K562 (cell line): ENCODE results near the gene PRKAG2. TPM values are rescaled to one million over a fixed set of nuclear protein-coding genes. Genes with fewer than 3 reads are reported as not detected.

Experiments
- ATAC-seq: fragments of 200-7000 bp; cut with Tn5 transposase; 3 replicates; pipeline ENCODE4 v1.9.1; 2020; ENCODE audit warnings: moderate library complexity
- BruUV-seq: library from RNA; stranded (reverse); fragments of 400-500 nt; replicated peaks from 2 replicates; lab custom pipeline; 2021; lab: Mats Ljungman, UMichigan
- CTCF ChIA-PET: fragments of 300-600 bp; formaldehyde crosslinking; extraction: SDS; loops from one replicate; lab custom pipeline; 2021; ENCODE audit warnings: low intra/inter-chr PET ratio; lab: Yijun Ruan, JAX
- POLR2A ChIA-PET: fragments of 300-600, 350-650 bp; sonication (Branson Sonifier 250); formaldehyde crosslinking; extraction: SDS; loops from one replicate; lab custom pipeline; 2021; ENCODE audit warnings: antibody characterized with exemption, inconsistent platforms; lab: Yijun Ruan, JAX
- DNase-seq, 4 experiments: peaks; one replicate each; pipeline versions ENCODE4 v3.0.0 to v3.0.0-alpha.2; 2011 to 2018; ENCODE audit warnings: low spot score in 3 of 4, mixed read lengths in 3 of 4; ENCODE audit errors: extremely low read depth in 1 of 4
- FAIRE-seq: peaks from 2 replicates; lab custom pipeline; 2011; peaks lifted over from hg19 to GRCh38; lab: Jason Lieb, UNC
- H2AFZ ChIP-seq: 2 replicates; pipeline ENCODE4 v1.6.0; 2011; ENCODE audit warnings: low read depth, low read length, control low read depth, inconsistent platforms
- H3K27ac ChIP-seq: fragments of 200-600 bp; 3 replicates; pipeline ENCODE4 v1.8.0; 2011; ENCODE audit warnings: low read depth, mild to moderate bottlenecking, control low read depth, inconsistent platforms, low read length, moderate library complexity, mixed read lengths; ENCODE audit errors: extremely low read depth
- H3K27me3 ChIP-seq, 2 experiments: fragments of 300-600 bp in 1 of 2; 2 replicates in 1 of 2; 3 replicates in 1 of 2; pipeline versions ENCODE4 v1.6.0 to v1.8.0; 2011; ENCODE audit warnings: inconsistent platforms in 2 of 2, low read length in 2 of 2, mild to moderate bottlenecking in 1 of 2, mixed read lengths in 1 of 2, moderate library complexity in 1 of 2; ENCODE audit not compliant: control insufficient read depth in 2 of 2, insufficient read depth in 2 of 2
- H3K36me3 ChIP-seq: fragments of 300-600 bp; 3 replicates; pipeline ENCODE4 v1.8.0; 2011; ENCODE audit warnings: mild to moderate bottlenecking, low read length, inconsistent platforms; ENCODE audit not compliant: control insufficient read depth, insufficient read depth
- H3K4me1 ChIP-seq, 2 experiments: fragments of 200-600 bp in 1 of 2; replicated peaks in 1 of 2; 2 replicates in 1 of 2; 3 replicates in 1 of 2; pipeline versions ENCODE4 v1.5.1 to v1.8.0; 2011; ENCODE audit warnings: inconsistent platforms in 2 of 2, low read length in 2 of 2, mild to moderate bottlenecking in 1 of 2, mixed read lengths in 1 of 2, moderate library complexity in 1 of 2; ENCODE audit not compliant: control insufficient read depth in 2 of 2, insufficient read depth in 2 of 2
- H3K4me2 ChIP-seq: 2 replicates; pipeline ENCODE4 v1.6.1; 2011; ENCODE audit warnings: low read length, control low read depth, inconsistent platforms, mixed read lengths; ENCODE audit not compliant: insufficient read depth
- H3K4me3 ChIP-seq: fragments of 200-600 bp; sonication (generic), shearing (Covaris generic); 2 replicates; pipeline ENCODE4 v1.5.1; 2016; ENCODE audit warnings: control low read depth, inconsistent platforms
- H3K79me2 ChIP-seq: fragments of 200-600 bp; 3 replicates; pipeline ENCODE4 v1.8.0; 2011; ENCODE audit warnings: low read length, inconsistent platforms; ENCODE audit not compliant: control insufficient read depth, insufficient read depth
- H3K9ac ChIP-seq, 2 experiments: 2 replicates each; pipeline versions ENCODE4 v1.6.0 to v1.6.1; 2011; ENCODE audit warnings: low read depth in 2 of 2, low read length in 2 of 2, control low read depth in 1 of 2, inconsistent platforms in 1 of 2, mild to moderate bottlenecking in 1 of 2, mixed read lengths in 1 of 2; ENCODE audit not compliant: insufficient read depth in 1 of 2
- H3K9me1 ChIP-seq: one replicate; pipeline ENCODE4 v1.6.0; 2011; ENCODE audit warnings: inconsistent platforms, mild to moderate bottlenecking, low read length, moderate library complexity; ENCODE audit not compliant: control insufficient read depth, insufficient read depth
- H3K9me3 ChIP-seq: replicated peaks from 2 replicates; pipeline ENCODE4 v1.5.1; 2011; ENCODE audit warnings: low read depth, low read length, inconsistent platforms; ENCODE audit not compliant: control insufficient read depth, insufficient read depth
- H4K20me1 ChIP-seq: replicated peaks from 2 replicates; pipeline ENCODE4 v1.6.1; 2011; ENCODE audit warnings: low read length, inconsistent platforms, mixed read lengths; ENCODE audit not compliant: control insufficient read depth, insufficient read depth
- BDP1 ChIP-seq: IDR thresholded peaks from 3 replicates; pipeline ENCODE4 v1.6.1; 2011; ENCODE audit not compliant: insufficient read length, insufficient read depth
- CHD2 ChIP-seq: IDR thresholded peaks from 2 replicates; pipeline ENCODE4 v1.6.1; 2011; ENCODE audit warnings: low read depth, low read length
- ELF2 ChIP-seq: fragments of 250-450 bp; sonication (Bioruptor Pico); IDR thresholded peaks from 2 replicates; pipeline ENCODE4 v1.5.0; 2021; ENCODE audit warnings: mild to moderate bottlenecking
- ID3 ChIP-seq, 2 experiments: fragments of 250-450 bp in 1 of 2; fragments of 450-650 bp in 1 of 2; sonication (Bioruptor Pico) in 1 of 2; IDR thresholded peaks; 2 replicates each; pipeline versions ENCODE4 v1.6.1 to v1.8.0; 2016 to 2021; ENCODE audit warnings: mild to moderate bottlenecking in 2 of 2, moderate library complexity in 2 of 2, missing compliant biosample characterization in 1 of 2, missing genetic modification characterization in 1 of 2
- LCOR ChIP-seq: sonication (generic); formaldehyde crosslinking; IDR thresholded peaks from 2 replicates; pipeline ENCODE4 v1.8.0; 2022; ENCODE audit warnings: mild to moderate bottlenecking, missing genetic modification reagents
- PHF8 ChIP-seq: fragments of 200-600 bp; sonication (generic); IDR thresholded peaks from 2 replicates; pipeline ENCODE4 v1.6.1; 2012; ENCODE audit warnings: mixed run types, mild to moderate bottlenecking, inconsistent platforms, low read length, moderate library complexity, borderline replicate concordance
- SRSF7 ChIP-seq: fragments of 200-400 bp; formaldehyde crosslinking; optimal IDR thresholded peaks from 2 replicates; pipeline ENCODE3; 2017; ENCODE audit warnings: mild to moderate bottlenecking, low read depth, low read length
- U2AF2 ChIP-seq: fragments of 200-400 bp; formaldehyde crosslinking; optimal IDR thresholded peaks from 2 replicates; pipeline ENCODE3; 2017; ENCODE audit warnings: low read depth, mild to moderate bottlenecking, low read length
- ZC3H4 ChIP-seq: sonication (generic); formaldehyde crosslinking; IDR thresholded peaks from 2 replicates; pipeline ENCODE4 v1.9.0; 2021; ENCODE audit warnings: missing genetic modification reagents, borderline replicate concordance
- ZNF3 ChIP-seq: fragments of 250-450 bp; sonication (Bioruptor Pico); IDR thresholded peaks from 2 replicates; pipeline ENCODE4 v1.5.0; 2021; ENCODE audit warnings: mild to moderate bottlenecking, moderate library complexity
- ZNF639 ChIP-seq, 2 experiments: fragments of 200-800 bp in 1 of 2; sonication (Bioruptor generic) in 1 of 2; sonication (generic) in 1 of 2; formaldehyde crosslinking in 1 of 2; IDR thresholded peaks in 1 of 2; conservative IDR thresholded peaks in 1 of 2; 2 replicates each; pipeline versions ENCODE4 v1.5.0 to v1.6.1; 2016 to 2020; ENCODE audit warnings: missing compliant biosample characterization in 1 of 2, missing genetic modification characterization in 1 of 2, missing genetic modification reagents in 1 of 2
- ZNF644 ChIP-seq: fragments of 200-800 bp; sonication (Bioruptor generic); IDR thresholded peaks from 2 replicates; pipeline ENCODE4 v1.6.1; 2016; ENCODE audit warnings: low read depth, missing genetic modification characterization, missing compliant biosample characterization
- WGBS: fragments of 100-300 bp; shearing (Covaris generic); methylation state at CpG from one replicate; pipeline ENCODE4 v1.1.6; 2016; ENCODE audit warnings: low coverage, mixed read lengths; ENCODE audit not compliant: insufficient coverage; ENCODE audit errors: missing lambda C conversion rate; 5-methylcytosine and 5-hydroxymethylcytosine counted together
- in situ Hi-C: fragments of 300-500 bp; cut with MboI; formaldehyde crosslinking; loops from 4 replicates; pipeline ENCODE4 v1.15.0; 2018; ENCODE audit warnings: inconsistent platforms, mixed read lengths
- intact Hi-C: fragments of 100-400 bp; cut with micrococcal nuclease; formaldehyde crosslinking; loops from 2 replicates; pipeline ENCODE4 v1.14.2; 2022
- polyA plus RNA-seq, 8 experiments: library from polyadenylated mRNA; depleted of rRNA in 4 of 8; stranded (reverse) in 5 of 8; unstranded in 3 of 8; fragments of >200 nt; fragmentation: Nextera tagmentation in 2 of 8; fragmentation: Illumina TruSeq in 1 of 8; extraction: Ambion mirVana in 2 of 8; extraction: Trizol in 1 of 8; gene quantifications; 2 replicates each; pipeline versions ENCODE4 v1.2.1 to v1.2.3, GENCODE V29; 2011 to 2014; ENCODE audit warnings: inconsistent platforms in 1 of 8, missing spikeins in 1 of 8
- total RNA-seq, 7 experiments: library from RNA; depleted of rRNA in 6 of 7; stranded (reverse); fragments of >200 nt in 6 of 7; fragmentation: Illumina TruSeq in 2 of 7; extraction: Trizol in 2 of 7; gene quantifications; 2 replicates each; pipeline versions ENCODE4 v1.2.1 to v1.2.3, GENCODE V29; 2011 to 2021; ENCODE audit warnings: low replicate concordance in 1 of 7
- TF ChIP-seq, protein P1 (sequence below): sonication (generic); formaldehyde crosslinking; IDR thresholded peaks from 2 replicates; pipeline ENCODE4 v1.8.0; 2023; ENCODE audit warnings: mild to moderate bottlenecking, missing genetic modification reagents

Gene PRKAG2
- total and polyA plus RNA-seq, 9 of the 15 experiments (the other 6 are each of a cell fraction or from before 2014, with no cell fraction given) = 0.99 to 5.6 (median 3.3) TPM

- 0% methylated on average over 1 of the region's 1 CpG for whole genome bisulfite sequencing
- ChIA-PET CTCF (no interaction called here), POLR2A (no interaction called here)
- Histone ChIP-seq H3K36me3 (no peaks in the 10 kb centered on the region), H3K9me3 (no peaks in the 10 kb centered on the region), H4K20me1 (no peaks in the 10 kb centered on the region), H2AFZ (no peak overlapping the region), H3K9ac (no peak overlapping the region), H3K4me3 (no peak overlapping the region), H3K27ac (no peak overlapping the region), H3K4me1 (no peaks in the 10 kb centered on the region), H3K9me1 (no peaks in the 10 kb centered on the region), H3K79me2 (no peaks in the 10 kb centered on the region), H3K27me3 (peaks cover 41 to 55% of the 10 kb centered on the region in 2 experiments), H3K4me2 (no peak overlapping the region)
- ATAC-seq (no peak), FAIRE-seq (no peak), DNase-seq (no peak)
- TF ChIP-seq LCOR (CRISPR knock-in tag) (no peak), ELF2 (CRISPR knock-in tag) (no peak), ZNF3 (CRISPR knock-in tag) (no peak), BDP1 (no peak), SRSF7 (no peak), ID3 (CRISPR knock-in tag; IDR thresholded peaks at IDR 0.05) (no peak), ID3 (tag; IDR thresholded peaks at IDR 0.05) (no peak), U2AF2 (no peak), CHD2 (no peak), ZC3H4 (CRISPR knock-in tag) (no peak), ZNF644 (tag) (no peak), PHF8 (no peak), ZNF639 (CRISPR knock-in tag; conservative IDR thresholded peaks at IDR 0.05 in 1 of 2, IDR thresholded peaks at IDR 0.05 in 1 of 2) (no peak)
- TF ChIP-seq, protein P1, sequence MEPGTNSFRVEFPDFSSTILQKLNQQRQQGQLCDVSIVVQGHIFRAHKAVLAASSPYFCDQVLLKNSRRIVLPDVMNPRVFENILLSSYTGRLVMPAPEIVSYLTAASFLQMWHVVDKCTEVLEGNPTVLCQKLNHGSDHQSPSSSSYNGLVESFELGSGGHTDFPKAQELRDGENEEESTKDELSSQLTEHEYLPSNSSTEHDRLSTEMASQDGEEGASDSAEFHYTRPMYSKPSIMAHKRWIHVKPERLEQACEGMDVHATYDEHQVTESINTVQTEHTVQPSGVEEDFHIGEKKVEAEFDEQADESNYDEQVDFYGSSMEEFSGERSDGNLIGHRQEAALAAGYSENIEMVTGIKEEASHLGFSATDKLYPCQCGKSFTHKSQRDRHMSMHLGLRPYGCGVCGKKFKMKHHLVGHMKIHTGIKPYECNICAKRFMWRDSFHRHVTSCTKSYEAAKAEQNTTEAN (CRISPR knock-in tag) = no peak
- in situ Hi-C loops = no loop called here
- intact Hi-C loops = no loop called here
- BruUV-seq = no TSS peak
Observed at GRCh38 chr7:151658778-151659177, 218.1 kb downstream of the PRKAG2 start.
